GM18520 (cell line): Measurements from ENCODE around the gene ALDH9A1.

Experiments used
- ATAC-seq: cut with Tn5 transposase; IDR thresholded peaks from one replicate; pipeline ENCODE4 v1.9.1; 2021; ENCODE audit not compliant: unreplicated experiment

The ALDH9A1 gene

GRCh38 chr1:165628147-165628822, 70.1 kb downstream of the ALDH9A1 start:
- ATAC-seq = no peak

GRCh38 chr1:165624441-165624840, 73.9 kb downstream of the ALDH9A1 start:
- no peak for ATAC-seq

GRCh38 chr1:165623624-165624023, 74.7 kb downstream of the ALDH9A1 start:
- no peak for ATAC-seq

- ATAC-seq = no peak
These were observed 78.7 kb downstream of the ALDH9A1 start for GRCh38 chr1:165619647-165620151.

GRCh38 chr1:165616987-165617546, 81.3 kb downstream of the ALDH9A1 start:
- no peak for ATAC-seq

- ATAC-seq = no peak
These were observed 82.2 kb downstream of the ALDH9A1 start for GRCh38 chr1:165616054-165616612.
